Right lobe of liver (tissue), 6 donors: Measurements from ENCODE around the gene MDM1. TPM values are rescaled to one million over a fixed set of nuclear protein-coding genes. Genes with fewer than 3 reads are reported as not detected.

ENCODE experiments used
- ATAC-seq, 4 donors: fragments of 200-7000 bp; cut with Tn5 transposase; one replicate each; pipeline ENCODE4 v1.9.1; 2020; ENCODE audit warnings: mild to moderate bottlenecking in 4 of 4, moderate library complexity in 4 of 4
- DNase-seq, 3 donors: peaks; one replicate each; pipeline ENCODE4 v3.0.0-alpha.2; 2020
- H3K27ac ChIP-seq, 3 donors: fragments of 200-600 bp; one replicate each; pipeline ENCODE4 v1.8.0; 2022
- H3K27me3 ChIP-seq, 2 donors: fragments of 200-600 bp; one replicate each; pipeline ENCODE4 v1.8.0; 2022
- H3K36me3 ChIP-seq, 4 donors: fragments of 200-600 bp; sonication (generic) in 1 of 4; one replicate each; pipeline versions ENCODE4 v1.5.1 to v1.8.0; 2017 to 2022; ENCODE audit warnings: control low read depth in 1 of 4
- H3K4me1 ChIP-seq, 4 donors: fragments of 200-600 bp; sonication (generic) in 1 of 4; one replicate each; pipeline versions ENCODE4 v1.5.1 to v1.8.0; 2017 to 2022; ENCODE audit warnings: control low read depth in 1 of 4
- H3K4me3 ChIP-seq, 3 donors: fragments of 200-600 bp; one replicate each; pipeline ENCODE4 v1.8.0; 2022
- H3K9me3 ChIP-seq, 4 donors: fragments of 200-600 bp; sonication (generic) in 1 of 4; one replicate each; pipeline versions ENCODE4 v1.5.1 to v1.8.0; 2017 to 2022; ENCODE audit warnings: control low read depth in 1 of 4
- POLR2A ChIP-seq: fragments of 450-650 bp; IDR thresholded peaks from one replicate; pipeline ENCODE4 v1.6.1; 2017; ENCODE audit warnings: antibody characterized with exemption, mild to moderate bottlenecking
- whole genome bisulfite sequencing: methylation state at CpG from one replicate; pipeline ENCODE4 v1.1.6; 2018; ENCODE audit warnings: low coverage, low lambda C conversion rate; ENCODE audit not compliant: insufficient coverage; ENCODE audit errors: missing lambda C conversion rate; 5-methylcytosine and 5-hydroxymethylcytosine counted together
- intact Hi-C, 2 donors: fragments of 100-400 bp; cut with DNase I; formaldehyde crosslinking; loops; one replicate each; pipeline versions ENCODE4 v1.11.2 to v1.14.1; 2022
- total RNA-seq, 6 experiments: library from RNA; depleted of rRNA in 2 of 6; stranded (reverse); fragments of >200 nt in 2 of 6; fragmentation: NEBNext Ultra II Directional in 3 of 6; extraction: Animal tissue kit (Norgen Biotek cat#: 25700) in 3 of 6; gene quantifications; one replicate each; pipeline versions ENCODE4 v1.1.0 to v1.2.4, GENCODE V29; 2016 to 2023
- TF ChIP-seq, protein P1 (sequence below), 4 donors: fragments of 200-600 bp in 3 of 4; fragments of 450-650 bp in 1 of 4; IDR thresholded peaks; one replicate each; pipeline versions ENCODE4 v1.5.1 to v1.8.0; 2016 to 2022; ENCODE audit warnings: antibody characterized with exemption in 4 of 4, mild to moderate bottlenecking in 2 of 4
- donor health status: DM: no; HTN: yes; CAD: no.
- donor health status: DM: no; HTN: no; CAD: no.
- donor health status: DM: no; HTN: no; CAD: no.
- donor health status: DM: no; HTN: yes; CAD: no.
- donor health status: DM: no; HTN: yes; CAD: no.

The MDM1 gene
- total RNA-seq, 6 experiments from 2014 or later = 2.9 to 6.6 (median 4.1) TPM

DNA sequence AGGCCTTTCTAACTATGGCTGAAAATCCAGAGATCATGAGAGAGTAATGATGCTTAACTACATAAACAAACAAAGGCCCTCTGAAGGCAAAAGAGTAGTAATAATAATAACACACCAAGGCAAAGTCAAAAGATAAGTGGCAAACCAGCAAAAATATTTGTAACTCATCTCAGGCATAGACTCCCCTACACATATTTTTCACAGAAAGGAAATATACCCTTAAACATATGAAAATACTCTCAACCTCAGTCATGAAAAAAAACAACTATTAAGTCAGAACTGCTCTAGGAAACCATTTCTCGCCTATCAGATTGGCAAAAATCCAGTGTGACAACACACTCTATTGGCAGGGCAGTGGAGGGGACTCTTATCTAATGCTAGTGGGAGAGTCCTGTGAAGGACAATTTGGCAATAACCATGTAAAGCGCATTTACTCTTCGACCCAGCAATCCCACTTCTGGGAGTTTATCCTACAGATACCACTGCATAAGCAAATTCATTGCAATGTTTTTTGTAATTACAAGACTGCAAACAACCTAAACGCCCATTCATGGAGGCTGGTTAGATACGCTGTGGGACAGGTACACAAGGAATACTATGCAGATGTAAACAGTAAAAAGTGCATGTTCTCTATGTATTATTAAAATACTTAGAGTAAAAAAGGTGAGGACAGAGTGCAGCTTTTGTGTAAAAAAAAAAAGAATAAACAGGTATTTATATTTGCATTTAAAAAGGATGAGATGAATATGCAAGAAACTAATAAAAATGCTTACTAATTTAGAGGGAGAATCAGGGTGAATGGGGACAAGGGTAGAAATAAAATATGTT lies 52.7 kb downstream of the MDM1 start:
- no peak for TF ChIP-seq POLR2A
- TF ChIP-seq, protein P1, sequence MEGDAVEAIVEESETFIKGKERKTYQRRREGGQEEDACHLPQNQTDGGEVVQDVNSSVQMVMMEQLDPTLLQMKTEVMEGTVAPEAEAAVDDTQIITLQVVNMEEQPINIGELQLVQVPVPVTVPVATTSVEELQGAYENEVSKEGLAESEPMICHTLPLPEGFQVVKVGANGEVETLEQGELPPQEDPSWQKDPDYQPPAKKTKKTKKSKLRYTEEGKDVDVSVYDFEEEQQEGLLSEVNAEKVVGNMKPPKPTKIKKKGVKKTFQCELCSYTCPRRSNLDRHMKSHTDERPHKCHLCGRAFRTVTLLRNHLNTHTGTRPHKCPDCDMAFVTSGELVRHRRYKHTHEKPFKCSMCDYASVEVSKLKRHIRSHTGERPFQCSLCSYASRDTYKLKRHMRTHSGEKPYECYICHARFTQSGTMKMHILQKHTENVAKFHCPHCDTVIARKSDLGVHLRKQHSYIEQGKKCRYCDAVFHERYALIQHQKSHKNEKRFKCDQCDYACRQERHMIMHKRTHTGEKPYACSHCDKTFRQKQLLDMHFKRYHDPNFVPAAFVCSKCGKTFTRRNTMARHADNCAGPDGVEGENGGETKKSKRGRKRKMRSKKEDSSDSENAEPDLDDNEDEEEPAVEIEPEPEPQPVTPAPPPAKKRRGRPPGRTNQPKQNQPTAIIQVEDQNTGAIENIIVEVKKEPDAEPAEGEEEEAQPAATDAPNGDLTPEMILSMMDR (IDR thresholded peaks at IDR 0.05) = no peak
- ATAC-seq (peak; percentile 78 to 97 (median 86)), DNase-seq (peak in 1 of 3 donors; percentile 50)
- intact Hi-C loops = no loop called here
- Histone ChIP-seq H3K4me1 (no peaks in the 10 kb centered on the region), H3K27me3 (no peaks in the 10 kb centered on the region), H3K4me3 (no peak overlapping the region), H3K9me3 (no peaks in the 10 kb centered on the region), H3K27ac (no peak overlapping the region), H3K36me3 (no peaks in the 10 kb centered on the region)
- WGBS = 28% methylated on average over 5 of the region's 5 CpGs

DNA sequence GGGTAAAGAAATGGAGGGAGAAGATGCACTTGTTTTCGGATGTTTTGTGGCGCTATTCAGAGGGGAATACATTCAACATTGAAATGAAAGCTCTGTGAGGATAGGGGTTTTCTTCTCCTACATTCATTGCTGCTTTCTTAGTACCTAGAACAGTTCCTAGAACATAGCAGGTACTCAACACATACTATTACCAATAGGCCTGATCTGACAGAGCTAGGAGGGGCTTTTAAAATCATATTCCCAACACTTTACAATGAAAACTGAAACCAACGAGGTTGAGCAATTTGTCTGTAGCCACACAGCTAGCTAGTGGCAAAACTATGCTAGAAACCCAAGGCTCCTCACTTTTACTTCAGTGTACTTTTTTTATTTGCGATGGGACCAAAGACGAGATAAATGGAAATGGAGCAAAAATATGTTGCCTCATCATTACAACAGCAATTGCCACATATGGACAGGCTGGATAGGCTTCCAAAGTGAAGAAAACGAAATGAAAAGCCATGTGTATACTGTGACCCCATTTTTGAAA lies 55.7 kb downstream of the MDM1 start:
- H3K27me3 ChIP-seq = no peaks in the 10 kb centered on the region
- ATAC-seq = no peak
- no peaks in the 10 kb centered on the region for H3K4me1 ChIP-seq
- H3K36me3 ChIP-seq = no peaks in the 10 kb centered on the region
- 71% methylated on average over 6 of the region's 6 CpGs for WGBS
- H3K27ac ChIP-seq = no peak overlapping the region
- no peak for DNase-seq
- no peak overlapping the region for H3K4me3 ChIP-seq
- no peaks in the 10 kb centered on the region for H3K9me3 ChIP-seq
- no peak for TF ChIP-seq POLR2A
- TF ChIP-seq, protein P1 (IDR thresholded peaks at IDR 0.05) = no peak
- intact Hi-C loops = no loop called here

DNA sequence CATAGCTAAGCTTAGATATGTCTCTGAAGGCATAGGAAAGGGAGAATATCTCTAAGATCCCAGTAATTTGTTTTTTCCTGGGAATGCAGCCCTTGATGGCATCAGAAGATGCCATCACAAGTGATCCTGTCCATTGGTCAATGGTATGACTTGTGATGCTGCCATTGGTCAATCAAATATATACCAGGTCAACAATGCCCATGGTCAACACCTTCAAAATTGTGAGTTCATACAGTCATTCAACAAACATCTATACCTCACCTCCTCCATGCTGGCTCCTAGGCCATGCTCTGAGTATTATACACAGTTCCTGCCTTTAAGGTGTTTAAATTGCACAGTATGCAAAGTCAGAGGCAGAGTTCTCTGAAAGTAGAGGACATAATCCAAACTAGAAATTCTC lies 59.4 kb downstream of the MDM1 start:
- Histone ChIP-seq H3K4me1 (no peaks in the 10 kb centered on the region), H3K36me3 (no peaks in the 10 kb centered on the region), H3K4me3 (no peak overlapping the region), H3K9me3 (no peaks in the 10 kb centered on the region), H3K27ac (no peak overlapping the region), H3K27me3 (no peaks in the 10 kb centered on the region)
- intact Hi-C loops = no loop called here
- TF ChIP-seq POLR2A = no peak
- DNase-seq = no peak
- no peak for ATAC-seq

DNA sequence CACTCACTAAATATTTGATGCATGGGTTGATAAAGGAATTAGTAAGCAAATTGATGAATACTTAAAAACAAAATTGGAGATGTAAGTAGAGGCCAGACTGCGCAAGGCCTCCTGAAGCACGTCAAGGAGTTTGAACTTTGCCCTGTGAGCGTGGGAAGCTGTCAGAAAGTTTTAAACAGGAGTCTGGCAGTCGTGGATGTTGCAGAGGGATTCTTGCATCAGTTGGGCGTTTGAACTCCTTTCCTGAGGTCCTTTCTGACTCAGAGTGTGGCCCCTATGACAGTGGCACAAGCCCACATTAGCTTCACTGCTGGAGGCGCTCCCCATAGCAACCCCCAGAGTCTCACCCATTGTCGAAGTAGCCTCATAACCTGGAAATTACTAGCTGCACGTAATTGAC lies 60.8 kb downstream of the MDM1 start:
- DNase-seq (no peak), ATAC-seq (no peak)
- TF ChIP-seq, protein P1 (IDR thresholded peaks at IDR 0.05) = no peak
- no peak for TF ChIP-seq POLR2A
- intact Hi-C loops = no loop called here
- no peaks in the 10 kb centered on the region for H3K27me3 ChIP-seq
- no peaks in the 10 kb centered on the region for H3K4me1 ChIP-seq
- no peaks in the 10 kb centered on the region for H3K36me3 ChIP-seq
- 49% methylated on average over 8 of the region's 8 CpGs for WGBS
- no peaks in the 10 kb centered on the region for H3K9me3 ChIP-seq
- H3K27ac ChIP-seq = no peak overlapping the region
- H3K4me3 ChIP-seq = no peak overlapping the region

DNA sequence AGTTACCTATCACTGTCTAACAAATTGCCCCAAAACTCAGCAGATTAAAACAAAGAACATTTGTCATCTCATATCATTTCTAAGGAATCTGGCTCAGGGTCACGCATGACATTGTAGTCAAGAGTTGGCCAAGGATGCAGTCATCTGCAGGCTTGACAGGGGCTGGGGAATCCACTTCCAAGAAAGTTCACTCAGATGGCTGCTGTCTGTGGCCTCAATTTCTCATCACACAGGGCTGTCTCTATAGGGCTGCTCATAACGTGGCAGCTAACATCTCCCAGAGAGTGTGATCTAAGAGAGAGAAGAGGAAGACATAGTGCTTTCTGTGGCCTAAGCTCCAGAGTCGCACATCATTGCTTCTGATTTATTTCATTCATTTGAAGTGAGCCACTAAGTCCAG lies 61.8 kb downstream of the MDM1 start:
- no peak for DNase-seq
- H3K4me1 ChIP-seq = no peaks in the 10 kb centered on the region
- TF ChIP-seq, protein P1 (IDR thresholded peaks at IDR 0.05) = no peak
- TF ChIP-seq POLR2A = no peak
- whole genome bisulfite sequencing = 79% methylated on average over 3 of the region's 3 CpGs
- H3K9me3 ChIP-seq = no peaks in the 10 kb centered on the region
- H3K4me3 ChIP-seq = no peak overlapping the region
- intact Hi-C loops = no loop called here
- H3K27me3 ChIP-seq = no peaks in the 10 kb centered on the region
- ATAC-seq = no peak
- H3K27ac ChIP-seq = no peak overlapping the region
- no peaks in the 10 kb centered on the region for H3K36me3 ChIP-seq
